HG02943 (cell line): ENCODE results near the gene POU3F1.

ENCODE experiments used
- ATAC-seq: cut with Tn5 transposase; IDR thresholded peaks from one replicate; pipeline ENCODE4 v1.9.1; 2021; ENCODE audit warnings: mild to moderate bottlenecking, low read depth, moderate library complexity; ENCODE audit not compliant: unreplicated experiment

POU3F1 gene

GRCh38 chr1:38006008-38006828 is 40.4 kb downstream of the POU3F1 start:
- no peak for ATAC-seq

DNA sequence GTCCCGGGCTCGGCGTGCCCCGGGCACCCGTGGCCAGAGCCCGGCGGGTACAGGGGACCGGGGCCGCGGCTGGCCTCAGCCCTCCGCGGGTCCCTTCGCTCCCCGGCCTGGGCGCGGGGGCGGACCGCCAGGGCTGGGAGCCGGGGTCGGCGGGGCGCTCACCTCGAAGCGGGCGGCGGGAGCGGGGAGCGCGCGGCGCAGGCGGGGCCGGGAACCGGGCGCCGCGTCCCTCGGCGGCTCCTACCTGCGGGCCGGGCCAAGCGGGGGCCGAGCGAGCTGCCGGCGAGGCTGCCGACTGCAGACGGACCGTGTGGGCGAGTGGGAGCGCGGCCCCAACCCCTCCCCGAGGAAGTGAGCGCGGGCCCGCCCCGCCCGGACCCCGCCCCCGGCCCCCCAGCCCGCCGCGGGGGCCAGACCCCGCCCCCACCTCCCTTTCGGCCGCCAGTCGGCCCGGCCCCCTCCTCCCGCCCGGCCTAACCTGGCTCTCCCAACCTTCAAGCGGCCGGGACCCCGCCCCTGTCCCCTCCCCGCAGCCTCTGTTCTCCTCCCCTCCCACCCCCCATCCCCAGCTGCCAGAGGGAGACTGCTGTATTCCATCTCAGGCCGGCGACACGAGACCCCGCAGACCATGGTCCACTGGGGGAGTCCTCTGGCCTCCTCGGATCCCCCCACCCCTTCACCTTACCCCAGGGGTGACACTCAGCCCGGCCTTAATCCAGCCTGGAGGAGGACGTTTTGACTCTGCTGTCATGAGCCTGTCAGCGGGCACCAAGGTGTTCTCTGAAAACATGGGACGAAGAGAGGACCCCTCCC is 41.2 kb downstream of the POU3F1 start, which contains the start of gene FHL3:
FHL3 (minus strand) TSS at position 320 of the 813 bp plus-strand sequence. CDS start 6,102 bp downstream, outside the sequence.
- no peak for ATAC-seq

- no peak for ATAC-seq
These were observed 42.1 kb downstream of the POU3F1 start for GRCh38 chr1:38004284-38005108.

DNA sequence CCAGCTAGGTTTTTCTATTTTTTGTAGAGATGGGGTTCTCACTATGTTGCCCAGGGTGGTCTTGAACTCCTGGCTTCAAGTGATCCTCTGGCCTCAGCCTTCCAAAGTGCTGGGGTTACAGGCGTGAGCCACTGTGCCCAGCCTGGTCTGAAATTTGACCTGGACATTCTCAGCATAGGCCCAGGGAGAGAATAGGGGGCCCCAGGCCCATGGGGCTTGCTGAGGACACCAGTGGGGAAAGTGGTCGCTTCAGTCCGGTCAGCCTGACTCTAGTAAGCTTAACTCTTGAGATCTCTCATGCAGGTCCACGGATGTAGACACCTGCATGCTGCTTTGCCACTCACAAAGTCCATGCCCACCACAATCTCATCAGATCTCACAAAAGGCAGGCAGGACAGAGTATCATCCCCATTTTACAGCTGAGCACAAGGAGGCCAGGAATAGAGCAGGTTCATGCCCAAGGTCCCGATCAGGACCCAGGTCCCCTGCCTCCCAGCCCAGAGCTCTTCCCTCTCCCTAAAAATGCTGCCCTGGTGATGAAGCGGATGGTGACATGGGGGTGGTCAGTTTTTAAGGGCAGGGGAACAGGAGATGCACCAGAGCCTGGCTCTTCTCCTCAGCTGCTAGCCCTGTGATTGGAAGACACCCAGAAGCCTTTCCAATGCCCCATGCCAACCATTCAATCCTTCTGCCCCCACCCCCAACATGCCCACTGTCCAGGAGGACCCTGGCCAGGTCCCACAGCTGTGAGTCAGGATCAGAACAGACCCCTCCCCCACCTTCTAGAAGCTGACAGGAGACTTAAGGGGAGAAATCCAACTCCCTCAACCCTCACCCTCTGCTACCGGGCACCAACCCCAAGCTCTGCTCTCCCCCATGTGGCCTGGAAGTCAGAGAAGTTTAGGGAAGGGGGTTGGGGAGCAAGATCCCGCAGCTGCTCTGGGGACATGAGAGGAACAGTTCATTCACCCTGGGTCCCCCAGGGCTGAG is 43.0 kb downstream of the POU3F1 start:
- ATAC-seq, result no peak

- no peak for ATAC-seq
These were observed 45.8 kb downstream of the POU3F1 start for GRCh38 chr1:38000529-38001455.

DNA sequence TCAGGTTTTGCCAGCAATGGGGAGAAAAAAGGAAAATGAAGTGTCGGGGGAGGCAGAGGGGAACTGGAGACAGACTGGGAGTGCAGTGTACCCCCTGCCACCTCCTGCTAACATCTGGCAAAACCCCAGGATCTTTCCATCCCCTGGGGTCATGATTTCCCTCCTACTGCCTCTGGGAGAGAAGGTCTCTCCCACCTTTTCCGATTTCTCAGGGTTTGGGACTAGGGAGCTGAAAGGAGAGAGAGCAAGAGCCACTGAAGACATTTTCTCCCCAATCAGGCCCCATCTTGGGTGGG is 46.4 kb downstream of the POU3F1 start:
- ATAC-seq, result no peak

- no peak for ATAC-seq
These were observed 47.0 kb downstream of the POU3F1 start for GRCh38 chr1:37999430-38000232.

GRCh38 chr1:37998913-37999429 is 47.6 kb downstream of the POU3F1 start:
- ATAC-seq, result no peak

GRCh38 chr1:37998089-37998808 is 48.3 kb downstream of the POU3F1 start:
- no peak for ATAC-seq

- ATAC-seq, result no peak
These were observed 49.1 kb downstream of the POU3F1 start for GRCh38 chr1:37997256-37998088.

- ATAC-seq, result no peak
These were observed 50.7 kb downstream of the POU3F1 start for GRCh38 chr1:37995751-37996345.

DNA sequence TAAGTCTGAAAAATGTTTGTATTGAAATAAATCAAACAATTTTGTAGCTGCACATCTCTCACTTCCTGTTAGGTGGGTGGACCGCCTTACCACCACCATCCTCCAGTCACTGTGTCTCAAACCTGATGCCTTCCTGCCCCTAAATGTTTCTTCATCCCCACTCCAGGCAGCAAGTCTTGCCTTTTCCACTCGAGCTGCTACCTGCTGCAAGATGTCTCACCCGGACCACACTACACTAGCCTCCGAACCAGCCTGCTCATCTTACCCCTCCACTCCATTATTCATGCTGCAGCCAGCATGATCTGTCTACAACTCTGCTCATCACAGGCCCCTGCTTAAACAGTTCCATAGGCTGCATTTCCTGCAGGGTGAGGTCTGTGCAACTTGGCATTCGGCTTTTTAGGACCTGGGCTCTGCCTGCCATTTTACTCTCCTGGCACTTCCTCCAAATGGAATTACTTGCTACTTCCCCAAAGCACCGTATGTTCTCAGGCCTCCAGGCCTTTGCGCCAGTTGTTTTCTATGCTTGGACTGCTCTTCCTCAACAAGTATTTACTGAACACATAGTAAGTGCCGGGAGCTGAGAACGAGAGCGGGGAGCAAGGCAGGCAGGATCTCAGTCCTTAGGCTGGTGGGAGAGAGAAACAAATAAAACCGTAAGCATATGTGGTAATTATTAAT is 51.6 kb downstream of the POU3F1 start:
- no peak for ATAC-seq
